NCI-H1436 (cell line): ENCODE measurements around the gene NEK3.
"Not testable (repeated sequence)": the region's sequence is repeated elsewhere in the genome, so short reads cannot be mapped to it uniquely, and the experiment has no call there.

ENCODE experiments used
- DNase-seq: peaks from one replicate; lab custom pipeline; 2025; lab: John Stamatoyannopoulos, UW

NEK3 gene, protein sequence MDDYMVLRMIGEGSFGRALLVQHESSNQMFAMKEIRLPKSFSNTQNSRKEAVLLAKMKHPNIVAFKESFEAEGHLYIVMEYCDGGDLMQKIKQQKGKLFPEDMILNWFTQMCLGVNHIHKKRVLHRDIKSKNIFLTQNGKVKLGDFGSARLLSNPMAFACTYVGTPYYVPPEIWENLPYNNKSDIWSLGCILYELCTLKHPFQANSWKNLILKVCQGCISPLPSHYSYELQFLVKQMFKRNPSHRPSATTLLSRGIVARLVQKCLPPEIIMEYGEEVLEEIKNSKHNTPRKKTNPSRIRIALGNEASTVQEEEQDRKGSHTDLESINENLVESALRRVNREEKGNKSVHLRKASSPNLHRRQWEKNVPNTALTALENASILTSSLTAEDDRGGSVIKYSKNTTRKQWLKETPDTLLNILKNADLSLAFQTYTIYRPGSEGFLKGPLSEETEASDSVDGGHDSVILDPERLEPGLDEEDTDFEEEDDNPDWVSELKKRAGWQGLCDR

DNA sequence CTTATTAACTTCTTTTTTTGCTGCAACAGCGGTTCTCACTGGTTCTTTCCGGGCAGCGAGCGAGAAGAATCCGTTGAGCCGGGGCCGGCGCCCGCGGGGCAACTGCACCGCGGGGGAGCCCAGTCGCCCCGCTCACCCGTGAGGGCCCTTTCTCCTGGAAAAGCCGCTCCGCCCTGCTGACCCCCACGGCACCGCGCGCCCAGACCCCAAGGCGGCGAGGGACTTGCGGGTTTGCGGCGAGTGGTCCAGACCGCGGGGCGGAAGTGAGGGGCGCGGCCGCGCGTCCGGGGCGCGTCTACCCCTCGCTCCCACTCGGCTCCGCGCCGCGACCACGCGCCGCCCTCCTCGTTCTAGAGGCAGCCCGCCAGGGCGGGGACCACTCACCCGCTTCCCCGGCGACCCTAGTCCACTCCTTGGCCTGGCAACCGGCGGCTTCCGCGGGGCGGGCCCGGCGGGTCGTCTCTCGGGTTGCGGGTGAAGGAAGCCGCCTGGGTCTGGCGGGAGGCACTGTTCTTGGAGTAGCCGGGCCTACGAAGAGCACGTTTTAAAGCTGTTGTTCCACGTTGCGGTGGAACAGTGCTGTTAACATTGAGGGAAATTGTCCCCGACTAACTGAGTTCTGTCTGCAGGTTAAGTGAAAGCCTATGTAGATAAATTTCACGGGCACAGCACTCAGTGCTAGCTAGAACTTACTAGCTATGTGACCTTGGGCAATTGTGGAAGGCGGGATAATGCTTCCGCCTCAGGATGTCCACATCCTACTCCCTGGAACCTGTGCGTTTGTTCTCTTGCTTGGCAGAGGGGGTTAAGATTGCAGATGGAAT lies at the start of gene NEK3:
TSS of gene NEK3 (minus strand) at position 439 of the 824 bp plus-strand sequence. CDS start 3,406 bp downstream, outside the sequence.
- DNase-seq, result peak; percentile 11

DNA sequence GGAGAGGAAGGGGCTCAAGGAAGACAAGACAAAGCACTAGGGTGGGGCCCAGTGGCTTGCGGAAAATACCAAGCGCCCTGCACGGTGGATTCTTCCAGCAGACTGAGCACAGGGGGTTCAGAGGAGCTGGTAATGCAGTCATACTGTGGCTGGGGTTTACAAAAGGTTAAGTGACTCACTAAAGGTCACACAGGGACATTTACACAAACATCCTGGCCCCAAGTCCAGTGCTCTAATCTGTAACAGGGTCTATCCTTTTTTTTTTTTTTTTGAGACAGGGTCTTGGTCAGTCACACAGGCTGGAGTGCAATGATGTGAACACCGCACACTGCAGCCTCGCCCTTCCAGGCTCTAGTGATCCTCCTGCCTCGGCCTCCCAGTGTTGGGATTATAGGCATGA lies 49.0 kb upstream of the NEK3 start:
- DNase-seq, result not testable (repeated sequence)

DNA sequence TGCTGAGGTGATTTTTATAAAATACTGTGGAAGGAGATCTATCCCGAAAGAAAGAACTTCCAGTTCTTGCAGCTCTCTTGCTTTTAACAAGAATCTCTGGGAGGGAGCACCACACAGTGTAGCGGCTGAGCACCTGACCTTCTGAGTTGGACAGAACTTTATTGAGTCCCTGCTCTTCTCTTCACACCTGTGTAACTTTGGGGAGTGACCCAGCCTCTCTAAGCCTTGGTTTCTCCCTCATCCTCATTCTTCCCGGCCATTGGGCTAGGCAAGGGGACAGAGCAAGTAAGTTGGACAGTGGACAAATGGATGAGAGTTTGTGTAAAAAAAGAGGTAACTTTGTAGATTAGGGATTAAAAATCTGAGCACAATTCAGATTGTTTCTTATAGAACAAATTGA lies 48.5 kb upstream of the NEK3 start:
- DNase-seq, result not testable (repeated sequence)

DNA sequence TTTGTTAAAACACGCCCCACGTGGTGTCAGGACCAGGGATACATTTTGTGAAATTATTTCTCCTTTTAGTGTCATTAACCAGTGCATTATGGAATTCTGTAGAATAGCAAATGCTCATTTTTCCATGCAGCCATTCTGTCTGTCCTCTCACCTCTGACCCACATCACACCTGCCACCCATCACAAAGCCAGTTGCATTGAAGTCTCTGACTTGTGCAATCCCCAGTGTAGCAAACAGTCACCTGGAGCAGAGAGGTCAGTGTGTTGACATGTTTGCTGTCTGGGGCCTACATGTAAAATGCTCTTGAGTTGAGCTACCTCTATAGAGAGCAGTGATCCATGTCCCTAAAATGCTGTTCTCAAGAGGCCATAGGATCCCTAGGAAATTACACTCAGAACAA lies 47.9 kb upstream of the NEK3 start:
- not testable (repeated sequence) for DNase-seq

DNA sequence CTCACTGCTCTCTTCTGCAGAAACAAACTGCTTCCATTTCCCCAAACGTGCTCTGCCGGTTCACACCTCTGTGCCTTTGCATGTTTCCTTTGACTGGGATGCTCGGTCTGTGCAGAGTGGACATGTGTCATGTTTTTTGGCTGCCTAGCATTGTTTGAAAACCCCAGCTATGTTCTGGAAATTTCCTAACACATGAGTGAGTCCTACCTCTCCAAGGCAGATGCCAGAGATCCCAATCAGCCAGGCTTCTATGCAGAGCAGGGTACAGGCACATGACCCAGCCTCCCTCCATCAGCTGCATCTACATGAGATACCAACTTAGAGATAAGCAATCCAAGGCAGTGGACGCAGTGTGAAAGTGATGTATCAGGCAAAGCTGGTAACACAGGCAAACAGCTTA lies 45.1 kb upstream of the NEK3 start:
- not testable (repeated sequence) for DNase-seq

DNA sequence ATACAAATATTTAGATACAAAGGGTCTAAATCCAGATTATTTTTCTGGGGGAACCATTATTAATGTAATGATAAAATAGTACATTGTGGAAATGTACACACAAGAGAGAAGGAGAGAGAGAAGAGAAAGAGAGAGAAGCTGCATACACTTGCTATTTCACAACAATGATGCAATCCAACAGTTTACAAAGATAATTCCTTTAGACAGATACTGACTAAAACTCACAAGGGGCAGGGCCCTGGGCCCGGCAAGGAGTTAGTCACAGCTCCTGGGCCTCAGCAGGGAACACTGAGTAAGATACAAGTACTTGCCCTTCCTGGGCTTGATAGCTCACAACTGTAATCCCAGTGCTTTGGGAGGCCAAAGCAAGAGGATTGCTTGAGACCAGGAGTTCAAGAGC lies 44.5 kb upstream of the NEK3 start:
- not testable (repeated sequence) for DNase-seq

DNA sequence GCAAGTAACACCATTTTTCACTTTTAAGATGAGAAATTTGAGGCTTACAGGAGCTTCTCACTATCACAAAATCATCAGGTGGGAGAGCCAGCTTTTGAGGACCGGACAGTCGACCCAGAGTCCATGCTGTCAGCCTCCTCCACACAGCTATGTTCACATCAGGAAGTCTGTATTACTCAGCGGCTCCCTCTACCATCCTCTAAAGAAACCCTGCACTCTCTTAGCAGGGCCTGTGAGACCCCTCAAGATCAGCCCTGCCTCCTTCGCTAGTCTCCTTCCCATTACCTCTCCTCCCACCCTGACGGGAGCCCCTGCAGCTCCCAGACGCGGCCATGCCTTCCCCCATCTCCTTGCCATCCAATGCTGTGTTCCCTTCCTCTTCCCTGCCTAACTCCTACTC lies 43.1 kb upstream of the NEK3 start:
- DNase-seq, result not testable (repeated sequence)

DNA sequence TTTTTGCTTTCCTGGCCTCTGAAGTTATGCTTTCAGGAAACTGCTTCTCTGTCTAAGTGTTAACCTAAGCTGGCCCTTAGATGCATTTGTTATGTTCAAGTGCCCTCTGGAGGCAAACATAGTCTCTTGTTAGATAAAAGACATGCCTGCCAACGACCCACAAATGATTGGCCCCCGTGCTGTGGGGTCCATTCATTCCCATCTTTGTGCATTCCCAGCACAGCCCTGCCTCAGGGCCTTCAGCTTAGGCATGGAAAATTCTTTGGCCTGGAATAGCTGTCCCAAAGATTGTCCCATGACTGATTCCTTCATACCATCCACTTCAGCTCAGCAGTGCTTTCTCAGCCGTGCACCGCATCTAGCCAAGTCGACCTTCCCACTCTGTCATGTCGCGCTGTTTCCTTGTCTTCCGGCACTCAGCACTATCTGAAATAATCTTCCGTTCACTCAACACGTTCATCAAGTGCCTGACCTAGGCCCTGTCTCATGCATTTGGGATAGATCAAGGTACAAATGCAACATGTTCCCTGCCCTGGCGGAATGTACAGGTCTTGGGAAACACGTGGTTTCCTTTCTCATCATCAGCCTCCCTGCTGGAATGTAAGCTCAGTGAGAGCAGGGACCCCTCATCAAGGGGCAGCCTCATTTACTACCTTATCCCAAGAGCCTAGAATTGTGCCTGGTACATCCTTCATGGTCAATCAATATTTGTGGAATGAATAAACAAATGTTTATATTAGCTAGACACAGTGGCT lies 42.2 kb upstream of the NEK3 start:
- DNase-seq, result not testable (repeated sequence)

DNA sequence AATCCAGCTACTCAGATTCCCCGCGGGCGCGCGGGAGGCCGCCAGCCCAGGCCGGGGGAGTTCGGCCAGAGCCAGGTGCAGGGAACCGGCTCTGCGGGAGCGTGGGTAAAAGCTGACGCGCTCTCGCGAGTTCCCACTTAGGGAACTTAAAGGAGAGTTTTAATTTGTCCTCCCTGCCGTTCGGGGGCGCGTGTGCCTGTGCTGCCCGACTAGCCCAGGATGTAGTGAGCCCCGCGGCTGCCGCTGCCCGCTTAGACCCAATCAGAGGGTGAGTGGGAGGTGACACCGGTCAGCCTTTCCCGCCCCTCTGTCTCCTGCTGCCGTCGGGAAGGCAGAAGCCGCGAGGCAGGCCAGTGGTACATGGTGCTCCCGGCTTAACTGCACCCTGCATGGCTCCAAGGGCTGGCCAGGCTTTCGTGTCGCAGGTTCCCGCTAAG lies 36.0 kb upstream of the NEK3 start:
- no peak for DNase-seq

DNA sequence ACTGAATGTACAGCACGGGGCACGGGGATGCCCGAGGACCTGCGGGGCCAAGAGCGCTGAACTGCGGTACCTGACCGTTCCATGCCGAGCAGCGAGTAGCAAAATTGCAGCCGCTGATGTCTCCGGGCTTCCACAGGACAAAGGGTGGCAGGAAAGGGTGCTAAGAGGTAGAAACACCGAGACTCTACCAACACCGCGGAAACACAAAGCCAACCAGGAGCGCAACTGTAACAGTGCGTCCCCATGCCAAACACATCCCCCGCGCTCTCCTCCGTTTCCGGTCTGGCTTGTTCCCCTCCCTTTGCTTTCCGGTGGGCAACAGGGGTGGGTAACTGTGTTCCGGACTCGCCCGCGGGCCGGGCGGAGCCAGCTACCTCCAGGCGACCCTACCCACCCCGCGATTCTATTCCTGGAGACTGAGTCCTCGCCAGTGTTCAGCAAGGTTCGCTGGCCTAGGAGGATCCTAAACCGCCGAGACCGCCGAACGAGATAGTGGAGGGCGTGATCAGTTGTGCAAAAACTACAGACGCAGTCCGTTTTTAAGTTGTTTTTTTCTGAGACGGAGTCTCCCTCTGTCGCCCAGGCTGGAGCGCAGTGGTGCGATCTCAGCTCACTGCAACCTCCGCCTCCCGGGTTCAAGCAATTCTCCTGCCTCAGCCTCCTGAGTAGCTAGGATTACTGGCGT lies 34.9 kb upstream of the NEK3 start:
- peak; percentile 54 for DNase-seq

DNA sequence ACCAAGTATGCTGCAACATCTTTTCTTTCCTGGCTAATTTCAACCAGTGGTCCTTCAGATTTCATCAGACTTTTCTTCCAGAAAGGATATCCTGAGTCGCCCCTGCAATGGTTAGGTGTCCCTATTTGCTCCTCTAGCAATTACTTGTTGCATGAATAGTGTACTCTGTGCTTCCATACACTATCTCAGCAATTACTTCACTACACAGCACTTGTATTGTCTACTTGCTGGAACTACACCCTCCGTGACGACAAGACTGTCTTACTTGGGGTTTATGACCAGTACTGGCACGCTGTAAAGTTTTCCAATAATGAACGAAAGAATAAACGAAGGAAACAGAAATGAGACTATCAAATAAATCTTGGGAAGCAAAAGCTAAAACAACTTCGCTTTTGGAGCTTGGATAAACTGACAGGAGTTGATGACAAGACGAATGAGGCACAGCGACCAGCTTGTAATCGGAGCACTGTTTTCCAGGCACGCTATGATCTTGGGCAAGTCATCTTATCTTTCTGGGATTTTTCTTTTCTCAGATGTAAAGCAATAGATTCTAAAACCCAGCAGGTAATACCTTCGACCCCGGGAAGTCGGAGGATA lies 34.3 kb upstream of the NEK3 start:
- DNase-seq, result not testable (repeated sequence)

DNA sequence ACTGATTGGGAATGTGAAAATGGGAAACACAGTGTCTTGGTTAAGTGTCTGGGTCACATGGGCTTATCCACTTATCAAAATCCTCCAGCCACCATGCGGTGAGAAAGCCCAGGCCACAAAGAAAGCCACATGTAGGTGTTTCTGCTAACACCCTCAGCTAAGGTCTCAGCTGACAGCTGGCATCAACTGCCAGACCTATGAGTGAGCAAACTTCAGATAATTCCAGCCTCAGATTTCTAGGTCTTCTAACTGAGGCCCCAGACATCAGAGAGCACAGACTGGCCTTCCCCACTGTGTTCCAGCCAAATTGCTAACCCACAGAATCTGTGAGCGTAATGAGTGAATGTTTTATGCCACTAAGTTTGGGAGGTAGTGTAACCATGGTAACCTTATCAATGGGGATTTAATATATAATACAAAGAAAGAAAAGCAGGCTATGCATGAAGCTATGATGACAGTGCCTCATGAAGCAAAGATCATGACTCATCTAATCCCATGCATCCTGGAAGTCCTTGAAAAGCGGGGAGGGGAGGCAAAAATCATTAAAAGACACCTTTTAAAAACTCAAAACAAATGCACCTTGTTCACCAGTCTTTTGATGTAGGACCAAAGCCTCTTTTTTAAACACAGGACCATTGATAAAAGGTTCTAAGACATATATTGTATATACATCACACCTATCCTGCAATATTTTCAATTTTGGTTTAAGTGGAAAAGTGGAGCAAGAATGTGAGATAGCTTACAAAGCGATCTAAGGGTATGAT lies 28.2 kb upstream of the NEK3 start:
- not testable (repeated sequence) for DNase-seq

DNA sequence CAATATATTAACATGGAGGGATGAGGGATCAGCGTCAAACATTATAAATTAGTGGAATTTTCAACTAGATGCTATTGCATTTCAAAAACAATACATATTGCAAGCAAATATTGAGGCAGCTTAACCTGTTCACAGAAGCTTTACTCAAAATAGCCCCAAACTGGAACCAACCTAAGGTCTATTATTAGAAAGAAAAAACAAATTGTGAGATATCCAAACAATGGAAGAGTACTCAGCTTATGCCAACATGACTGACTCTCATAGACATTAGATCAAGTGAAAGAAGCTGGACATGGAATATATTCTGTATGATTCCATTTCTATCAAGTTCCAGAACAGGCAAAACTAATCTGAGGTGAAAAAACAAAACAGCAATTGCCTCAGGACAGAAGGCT lies 27.6 kb upstream of the NEK3 start:
- DNase-seq, result no peak

DNA sequence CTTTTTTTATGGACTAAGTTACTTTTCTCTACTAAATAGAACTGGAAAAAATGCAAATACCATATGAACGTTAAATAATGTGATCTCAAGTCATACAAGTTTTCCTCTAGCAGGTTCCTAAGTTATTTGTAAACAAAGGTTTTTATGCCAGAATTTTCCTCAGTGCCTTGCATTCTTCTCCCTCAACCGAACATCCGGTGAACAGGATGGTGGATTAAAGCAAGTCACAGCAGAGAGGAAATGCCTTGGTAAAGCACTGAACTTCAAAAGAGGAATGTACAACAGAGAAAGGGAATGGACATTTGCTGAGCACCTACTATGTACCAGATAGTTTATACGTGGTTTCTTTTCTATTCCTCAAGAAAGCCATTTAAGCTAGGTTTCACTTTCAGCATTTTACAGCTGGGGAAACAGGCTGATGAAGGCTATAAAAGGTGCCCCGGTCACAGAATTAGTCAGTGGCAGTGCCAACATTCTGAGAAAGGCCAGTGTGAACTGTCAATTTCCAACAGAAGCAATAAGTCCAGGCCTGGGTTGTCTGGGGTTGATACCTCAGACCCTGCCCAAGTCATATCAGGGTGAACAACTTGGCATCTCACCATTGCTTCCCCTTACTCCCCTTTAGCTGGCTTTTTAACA lies 22.0 kb upstream of the NEK3 start:
- not testable (repeated sequence) for DNase-seq

DNA sequence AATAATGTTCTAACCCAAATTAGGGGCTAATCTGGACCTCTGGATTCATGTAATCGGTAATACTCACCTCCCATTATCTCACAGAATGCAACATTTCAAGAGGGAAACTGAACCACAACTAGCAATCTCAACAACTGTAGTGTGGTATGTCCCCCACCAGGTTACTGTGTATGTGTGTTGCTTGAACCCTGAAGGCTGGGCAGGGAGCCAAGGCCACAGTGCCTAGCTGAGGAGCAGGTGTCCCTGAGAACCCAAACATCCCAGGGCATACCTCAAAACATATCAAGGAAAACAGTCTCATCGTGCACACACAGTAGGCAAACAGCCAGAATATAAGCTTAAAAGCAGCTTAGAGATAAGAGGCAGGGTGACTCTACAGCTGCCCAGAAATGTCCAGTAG lies 20.5 kb upstream of the NEK3 start:
- DNase-seq, result no peak

DNA sequence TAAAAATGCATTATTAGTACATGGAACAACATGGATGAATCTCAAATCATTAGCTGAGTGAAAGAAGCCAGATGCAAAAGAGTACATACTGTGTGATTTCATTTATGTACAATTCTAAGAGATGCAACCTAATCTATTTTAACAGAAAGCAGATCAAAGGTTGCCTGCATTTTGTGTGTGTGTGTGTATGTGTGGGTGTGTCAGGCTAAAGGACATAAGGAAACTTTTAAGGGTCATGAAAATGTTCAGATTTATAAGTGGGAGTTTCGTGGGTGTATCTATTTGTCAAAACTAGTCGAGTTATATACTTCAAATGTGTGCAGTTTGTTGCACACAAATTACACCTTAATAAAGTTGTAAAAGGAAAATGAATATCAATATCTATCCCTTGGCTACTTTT lies 17.9 kb upstream of the NEK3 start:
- no peak for DNase-seq

DNA sequence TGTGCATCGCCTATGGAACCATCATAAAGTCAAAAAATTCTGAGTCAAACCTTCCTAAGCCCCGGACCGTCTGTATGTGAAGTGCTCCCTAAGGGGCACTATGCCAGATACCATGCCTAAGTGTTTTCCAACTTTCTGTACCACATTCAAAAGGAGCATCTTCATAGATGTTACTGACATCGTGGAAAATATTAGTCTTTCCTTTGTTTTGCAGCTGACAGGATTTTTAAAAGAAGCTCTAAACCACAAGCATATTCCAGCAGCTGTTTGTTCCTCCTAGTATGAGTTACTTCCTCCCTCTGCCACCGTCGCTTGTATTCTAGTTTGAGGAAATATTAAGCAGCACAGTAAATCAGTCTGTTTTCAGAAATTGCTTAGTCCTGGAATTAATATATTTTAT lies 14.6 kb upstream of the NEK3 start:
- DNase-seq, result not testable (repeated sequence)

DNA sequence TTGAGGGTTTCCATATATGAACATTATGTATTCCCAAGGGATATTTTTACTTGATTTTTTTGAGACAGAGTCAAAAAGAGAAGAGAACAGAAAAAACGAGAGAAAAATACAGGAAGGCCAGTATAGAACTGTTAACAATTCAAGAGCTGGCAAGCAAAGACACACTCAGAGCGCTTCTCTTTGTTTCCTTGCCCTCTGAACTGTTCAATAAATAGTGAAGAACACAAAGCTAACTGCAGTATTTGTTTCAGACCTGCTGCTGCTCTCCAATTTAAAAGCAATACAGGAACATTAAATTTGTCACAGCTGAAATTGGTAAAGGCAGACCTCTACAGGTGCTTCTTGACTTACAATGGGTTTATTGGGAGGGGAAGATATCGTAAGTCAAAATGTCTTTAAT lies 14.0 kb upstream of the NEK3 start:
- no peak for DNase-seq

DNA sequence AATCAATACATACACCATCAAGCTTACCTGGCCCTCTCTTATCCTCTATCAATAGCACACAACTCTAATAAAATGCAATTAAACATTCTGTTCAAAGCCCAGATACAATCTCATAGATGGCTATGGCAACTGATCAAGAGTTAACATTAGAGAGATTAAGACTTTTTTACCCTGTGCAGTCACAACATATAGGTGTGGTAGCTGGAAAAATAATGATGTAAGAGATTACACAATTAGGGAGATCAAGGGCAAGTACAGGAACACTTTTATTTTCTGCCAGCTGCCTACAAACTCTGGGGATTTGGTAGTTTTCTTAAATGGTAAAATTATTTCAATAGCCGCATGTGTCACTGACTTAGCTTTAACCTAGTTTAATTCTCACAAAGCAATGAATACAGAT lies 12.3 kb upstream of the NEK3 start:
- not testable (repeated sequence) for DNase-seq
